Renal pelvis (tissue), 4 donors: ENCODE data around the gene SYT1. TPM values are rescaled to one million over a fixed set of nuclear protein-coding genes. Genes with fewer than 3 reads are reported as not detected.

ENCODE experiments used
- DNase-seq: peaks from one replicate; pipeline ENCODE4 v3.0.0-alpha.2; 2013
- polyA plus RNA-seq, 3 donors: library from polyadenylated mRNA; unstranded; fragments of 120-200 nt; gene quantifications; one replicate each; pipeline ENCODE4 v1.2.1, GENCODE V29; 2013; ENCODE audit not compliant: insufficient read length in 3 of 3

Gene SYT1
- polyA plus RNA-seq, 3 donors = 16.4 to 19.0 (median 17.3) TPM

DNA sequence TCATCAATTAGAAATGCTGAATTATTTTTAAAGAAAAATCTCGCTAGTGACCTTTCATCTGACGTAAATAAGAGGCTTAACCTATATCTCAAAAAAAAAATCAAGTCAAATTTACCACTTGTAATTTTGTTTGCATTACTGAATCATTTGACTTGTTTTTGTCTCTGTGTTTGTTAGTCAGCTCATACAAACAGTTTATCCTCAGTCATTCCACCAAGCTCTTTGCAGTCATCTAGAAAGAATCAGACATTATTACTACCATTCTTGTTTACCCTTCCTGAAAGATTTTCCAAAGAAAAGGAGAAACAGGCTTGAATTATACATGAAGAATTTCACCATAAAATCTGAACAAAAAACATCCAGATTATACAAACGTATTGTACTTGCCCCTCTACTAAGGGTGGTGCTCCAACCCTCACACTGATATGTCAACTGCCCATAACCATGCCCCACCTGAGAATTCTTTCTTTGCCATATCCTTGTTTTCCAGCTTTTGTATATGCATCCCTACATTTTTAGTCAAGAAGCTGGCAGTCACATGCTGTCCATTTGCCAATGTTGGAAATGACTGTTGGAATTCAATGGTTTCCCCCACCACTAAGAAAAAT, 569.0 kb downstream of the SYT1 start:
- no peak for DNase-seq

DNA sequence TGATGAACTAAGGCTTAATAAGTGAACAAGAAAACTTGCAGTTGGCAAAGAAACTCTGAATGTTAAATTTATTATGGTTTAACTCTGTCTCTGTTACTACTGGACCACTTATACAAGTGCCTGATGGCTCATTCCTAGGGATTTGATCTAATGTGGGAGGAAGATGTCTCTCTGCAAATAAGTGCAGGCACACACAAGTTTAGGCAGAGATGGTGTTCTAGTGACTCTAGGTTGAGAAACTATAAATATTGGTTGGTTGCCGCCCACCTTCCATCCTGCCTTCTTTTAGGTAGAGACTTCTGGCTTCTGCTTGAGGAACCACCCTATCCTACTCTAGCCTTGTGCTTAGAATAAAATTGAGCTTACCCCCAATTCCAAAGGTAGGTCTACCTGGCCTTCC, 570.0 kb downstream of the SYT1 start:
- no peak for DNase-seq

DNA sequence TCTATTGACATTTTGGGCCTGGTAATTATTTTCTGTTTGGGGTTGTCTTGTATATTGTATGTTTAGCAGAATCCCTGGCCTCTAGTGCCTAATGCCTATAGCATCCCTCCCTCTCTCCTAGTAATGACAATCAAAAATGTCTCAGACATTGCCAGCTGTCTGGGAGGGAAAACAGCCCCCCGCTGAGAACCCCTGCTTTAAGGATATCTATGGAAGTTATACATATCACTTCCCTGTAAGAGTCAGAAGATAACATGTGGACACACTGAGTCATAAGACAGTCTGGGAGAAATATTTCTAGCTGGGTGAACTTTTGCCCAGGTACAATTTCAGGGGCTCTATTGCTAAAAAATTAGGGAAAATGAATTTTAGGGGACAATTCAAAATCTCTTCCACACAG, 571.2 kb downstream of the SYT1 start:
- DNase-seq = no peak

DNA sequence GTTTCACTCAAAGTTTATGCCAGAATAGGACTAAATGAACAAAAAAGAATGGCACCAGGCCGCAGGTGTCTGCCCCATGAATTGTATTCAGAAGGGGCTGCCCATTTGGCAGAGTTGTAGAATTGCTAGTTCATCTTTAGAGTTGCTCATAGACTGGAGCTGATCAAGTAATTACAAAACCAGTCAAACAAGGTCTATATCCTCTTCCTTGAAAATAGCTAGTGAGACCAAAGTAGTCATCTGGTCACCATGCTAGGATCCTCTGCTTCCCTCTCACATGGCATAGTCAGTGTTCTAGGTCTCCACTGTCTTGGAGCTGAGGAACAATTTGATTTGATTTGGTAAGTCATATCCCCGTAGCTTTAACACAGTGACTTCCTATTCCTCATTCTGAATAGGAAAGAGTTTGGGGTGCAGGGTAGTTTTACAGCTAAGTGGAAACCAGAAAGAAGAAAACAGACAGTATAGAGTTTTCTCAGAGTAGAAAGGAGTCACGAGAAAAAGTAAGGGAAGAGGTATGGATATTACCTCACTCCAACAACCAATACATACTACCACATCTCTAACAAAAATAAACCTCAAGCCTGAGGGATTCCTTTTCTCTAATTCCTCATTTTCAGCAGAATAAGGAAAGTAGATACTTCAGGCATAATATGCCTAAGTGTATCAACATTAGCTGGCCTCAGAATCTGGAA, 574.1 kb downstream of the SYT1 start:
- DNase-seq = no peak

DNA sequence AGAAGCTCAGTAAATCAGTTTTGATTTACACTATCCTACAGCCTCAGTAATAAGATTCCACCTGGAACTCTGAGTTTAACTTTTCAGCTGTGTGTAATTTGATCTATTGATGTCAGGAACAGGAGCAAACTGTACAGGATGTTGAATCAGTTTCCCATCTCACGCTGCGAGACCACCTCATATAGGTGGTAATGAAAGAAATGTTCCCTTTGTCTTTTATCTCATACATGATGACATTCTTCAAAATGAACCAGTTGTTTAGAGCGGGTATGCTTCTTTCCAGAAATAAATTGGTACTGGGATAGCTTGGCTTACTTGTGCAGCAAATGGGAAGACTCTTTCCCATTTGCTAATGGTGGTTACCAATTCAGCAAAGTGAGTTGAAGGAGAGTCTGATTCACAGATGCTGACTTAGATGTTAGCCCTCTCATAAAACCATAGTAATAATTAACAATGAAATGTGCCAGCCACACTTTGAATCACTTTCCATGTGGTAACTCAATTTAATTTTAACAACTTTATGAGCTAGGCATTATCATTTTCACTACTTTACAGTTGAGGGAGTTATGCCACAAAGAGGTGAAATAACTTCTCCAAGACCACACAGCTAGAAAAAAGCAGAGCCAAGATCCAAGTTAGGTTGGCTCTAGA, 574.7 kb downstream of the SYT1 start:
- DNase-seq = no peak

DNA sequence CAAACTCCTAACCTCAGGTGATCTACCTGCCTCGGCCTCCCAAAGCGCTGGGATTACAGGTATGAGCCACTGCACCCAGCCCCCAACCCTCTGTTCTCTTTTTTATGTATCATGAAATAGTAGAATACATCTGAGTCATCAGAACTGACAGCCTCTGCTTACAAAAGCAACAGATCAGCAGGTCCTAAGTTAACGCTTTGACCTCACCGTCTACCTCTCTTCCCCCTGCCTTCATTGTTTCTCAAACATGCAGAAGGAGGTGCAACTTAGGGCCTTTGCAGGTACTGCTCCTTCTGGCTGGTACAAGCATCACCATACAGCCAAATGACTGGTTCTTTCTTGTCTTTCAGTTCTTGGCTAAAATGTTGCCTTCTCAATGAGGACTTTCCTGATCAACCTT, 577.0 kb downstream of the SYT1 start:
- no peak for DNase-seq

DNA sequence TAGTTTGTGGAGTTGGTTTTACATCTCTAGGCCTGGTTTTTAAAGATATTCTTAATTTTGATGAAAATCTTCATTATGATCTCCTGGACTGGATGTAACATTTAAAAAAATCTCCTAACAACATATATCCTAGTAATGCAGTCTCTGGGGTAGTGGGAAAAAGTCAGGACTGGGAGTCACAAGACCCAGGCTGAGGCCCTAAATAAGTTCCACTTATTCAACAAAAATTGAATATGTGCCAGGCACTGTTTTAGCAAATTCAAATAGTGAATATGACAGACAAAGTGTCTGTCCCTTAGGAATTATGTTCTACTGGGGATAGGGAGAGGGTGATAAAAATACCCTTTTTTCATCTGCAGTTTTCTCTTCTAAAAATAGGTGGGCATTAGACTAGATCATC, 577.8 kb downstream of the SYT1 start:
- no peak for DNase-seq

DNA sequence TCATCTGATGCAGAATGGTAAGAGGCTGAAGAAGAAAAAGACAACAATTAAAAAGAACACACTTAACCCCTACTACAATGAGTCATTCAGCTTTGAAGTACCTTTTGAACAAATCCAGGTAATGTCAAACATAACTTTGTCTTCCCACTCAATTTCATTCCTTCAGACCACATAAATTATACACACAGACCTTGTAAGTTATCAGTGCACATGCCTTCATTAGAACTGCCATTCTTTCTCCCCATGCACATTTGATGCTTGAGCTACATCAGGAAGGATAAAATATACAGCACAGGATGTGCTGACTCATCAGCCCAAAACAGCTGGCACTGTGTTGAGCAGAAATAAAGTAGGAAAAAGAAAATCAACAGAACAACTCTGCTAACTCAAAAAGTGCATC, 579.5 kb downstream of the SYT1 start:
- no peak for DNase-seq

DNA sequence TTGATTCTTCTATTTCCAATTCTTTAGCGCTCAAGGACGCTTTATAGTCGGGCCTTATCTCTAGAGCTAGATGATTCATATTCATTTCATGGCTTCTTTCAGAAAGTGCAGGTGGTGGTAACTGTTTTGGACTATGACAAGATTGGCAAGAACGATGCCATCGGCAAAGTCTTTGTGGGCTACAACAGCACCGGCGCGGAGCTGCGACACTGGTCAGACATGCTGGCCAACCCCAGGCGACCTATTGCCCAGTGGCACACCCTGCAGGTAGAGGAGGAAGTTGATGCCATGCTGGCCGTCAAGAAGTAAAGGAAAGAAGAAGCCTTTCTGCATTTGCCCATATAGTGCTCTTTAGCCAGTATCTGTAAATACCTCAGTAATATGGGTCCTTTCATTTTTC, 584.2 kb downstream of the SYT1 start:
- DNase-seq = no peak

DNA sequence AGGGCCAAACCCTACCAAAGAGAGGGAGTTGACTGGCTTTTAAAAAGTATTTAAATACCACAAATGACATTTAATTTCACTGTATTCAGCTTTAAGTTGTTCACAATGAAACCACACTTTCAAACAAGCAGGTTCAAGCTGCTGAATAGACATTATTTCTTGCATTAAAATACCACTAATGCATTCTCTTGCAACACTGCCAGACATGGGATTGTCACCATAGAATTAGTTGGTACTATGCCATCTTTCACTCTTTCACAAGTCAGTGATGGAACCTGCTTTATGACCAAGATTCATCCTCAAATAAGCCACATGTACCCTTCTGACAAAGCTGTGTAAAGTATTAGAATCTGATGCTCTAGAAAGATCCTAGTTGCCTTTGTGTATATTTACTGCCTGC, 586.8 kb downstream of the SYT1 start:
- no peak for DNase-seq

DNA sequence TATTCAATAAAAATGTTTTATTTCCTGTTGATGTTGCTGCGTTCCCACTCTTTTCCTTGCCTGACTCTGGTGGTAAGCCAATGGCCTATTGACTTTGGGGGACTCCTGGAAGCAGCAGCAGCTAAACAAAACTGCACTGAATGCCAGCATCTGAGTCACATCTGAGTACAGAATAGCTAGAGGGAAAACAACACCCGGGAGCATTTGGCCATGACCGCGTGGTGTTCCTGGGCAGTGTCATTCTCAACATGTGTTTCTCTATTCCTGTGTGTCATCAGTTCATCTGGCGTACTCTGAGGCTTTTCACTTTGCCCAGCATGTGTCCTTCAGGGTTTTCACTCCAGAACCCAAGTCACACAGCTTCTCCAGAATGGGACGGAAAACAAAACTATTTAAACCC, 587.4 kb downstream of the SYT1 start:
- DNase-seq = no peak

DNA sequence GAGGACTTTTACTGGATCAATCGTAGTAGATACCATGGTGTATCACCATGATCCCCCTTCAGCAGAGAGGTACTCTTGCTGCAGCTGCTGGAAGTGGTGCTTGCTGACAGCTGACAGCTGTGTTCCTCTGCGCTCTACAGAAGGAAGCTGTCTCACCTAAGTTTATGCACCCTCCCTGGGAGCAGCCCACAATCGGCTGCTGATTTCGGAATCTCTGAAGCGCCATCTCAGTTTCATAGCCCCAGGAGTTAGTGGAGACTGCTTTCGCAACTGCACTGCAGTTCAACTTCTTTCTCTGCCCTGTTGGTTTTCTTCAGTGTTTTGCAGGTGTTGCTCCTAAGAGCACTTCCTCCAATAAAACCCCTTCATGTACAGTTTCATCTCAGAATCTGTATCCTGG, 588.3 kb downstream of the SYT1 start:
- DNase-seq = no peak

DNA sequence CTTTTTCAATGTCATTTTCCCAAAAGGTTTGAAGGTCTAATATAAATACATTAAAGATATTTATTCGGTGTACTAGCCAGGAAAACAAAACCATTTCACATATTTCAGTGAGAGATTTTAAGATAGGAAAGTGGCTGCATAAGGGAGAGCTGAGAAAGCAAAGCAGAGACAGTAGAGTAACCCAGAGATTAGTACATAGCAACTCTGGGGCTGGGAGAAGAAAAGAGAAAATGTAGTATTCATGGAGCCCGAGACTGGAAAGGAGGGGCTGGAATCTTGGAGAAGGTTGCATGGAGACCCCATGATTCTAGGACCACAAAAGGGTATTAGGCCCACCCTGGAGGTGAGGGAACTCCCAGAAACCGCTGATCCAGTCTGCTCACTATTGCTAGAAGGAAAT, 589.2 kb downstream of the SYT1 start:
- no peak for DNase-seq

DNA sequence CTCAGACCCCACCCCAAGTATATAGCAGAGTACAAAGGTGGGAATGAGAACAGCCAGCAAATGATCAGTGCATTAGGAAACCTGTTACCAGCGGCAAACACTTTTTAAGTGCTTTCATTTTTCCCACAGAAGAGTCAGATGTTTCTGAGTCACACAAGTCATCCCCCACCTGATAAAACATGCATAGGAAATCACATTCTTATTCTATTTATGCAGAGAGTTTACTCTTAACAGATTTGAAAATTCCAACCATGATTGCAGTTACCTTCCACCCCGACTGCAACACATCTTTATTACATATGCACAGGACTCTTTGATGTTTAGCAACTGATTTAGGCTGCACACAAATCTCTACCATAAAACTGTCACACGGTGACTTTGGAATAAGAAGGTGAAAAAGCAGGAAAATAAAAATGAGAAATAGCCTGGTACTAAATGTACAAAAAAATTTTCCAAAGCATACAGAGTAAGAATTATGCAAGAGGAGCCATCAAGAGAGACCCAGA, 589.8 kb downstream of the SYT1 start:
- peak; percentile 84 for DNase-seq

DNA sequence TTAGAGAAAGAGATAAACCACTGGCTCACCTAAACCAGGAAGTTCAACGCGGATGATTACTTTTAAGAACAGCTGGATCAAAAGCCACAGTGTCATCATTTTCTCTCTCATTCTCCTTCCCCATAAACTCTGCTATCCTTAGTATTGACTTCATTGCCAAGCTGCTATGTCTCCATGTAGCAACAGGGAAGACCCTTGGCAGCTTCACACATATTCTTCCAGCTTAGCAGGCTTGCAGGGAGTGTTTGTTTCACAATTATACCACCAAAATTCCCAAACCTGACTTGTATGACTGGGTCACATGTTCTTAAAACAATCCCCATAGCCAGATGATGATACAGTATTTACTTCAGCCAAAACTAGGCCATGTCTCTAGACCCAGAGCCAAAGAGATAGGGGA, 590.7 kb downstream of the SYT1 start:
- no peak for DNase-seq

DNA sequence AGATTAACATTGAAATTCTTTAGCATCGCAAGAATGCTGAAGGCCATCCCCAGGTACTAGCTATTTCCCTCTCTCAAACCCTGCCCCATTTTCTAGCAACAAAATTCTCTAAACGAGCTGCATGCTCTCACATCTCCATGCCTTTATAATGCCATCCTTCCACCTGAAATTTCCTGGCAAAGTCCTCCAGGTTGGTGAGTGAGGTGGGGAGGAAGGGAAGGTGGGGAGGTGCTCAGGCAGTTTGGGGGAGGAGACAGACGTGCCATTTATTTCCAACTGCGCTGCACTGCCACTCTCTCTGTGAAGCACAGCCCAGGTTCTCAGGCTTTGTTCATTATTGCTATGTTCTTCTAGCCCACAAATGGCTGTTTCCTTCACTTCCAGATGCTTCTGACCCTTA, 617.7 kb downstream of the SYT1 start:
- DNase-seq = no peak

DNA sequence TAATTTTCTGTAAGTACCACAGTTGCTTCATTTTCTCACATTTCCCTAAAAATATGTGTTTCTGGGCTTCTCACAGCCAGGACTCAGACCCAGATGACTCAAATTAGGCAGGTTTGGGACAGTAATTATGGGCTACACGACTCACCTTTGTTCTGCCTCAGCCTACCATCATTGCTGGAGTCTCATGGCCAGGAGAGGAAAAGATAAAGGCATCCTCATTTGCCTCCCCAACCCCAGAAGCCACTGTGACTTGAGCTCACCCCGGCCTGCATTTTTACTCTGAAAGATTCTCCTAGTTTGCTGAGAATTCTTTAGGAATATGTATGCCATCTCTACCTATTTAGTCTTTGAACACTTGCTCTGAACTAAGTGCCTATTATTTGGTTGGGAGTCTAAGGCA, 618.3 kb downstream of the SYT1 start:
- no peak for DNase-seq

DNA sequence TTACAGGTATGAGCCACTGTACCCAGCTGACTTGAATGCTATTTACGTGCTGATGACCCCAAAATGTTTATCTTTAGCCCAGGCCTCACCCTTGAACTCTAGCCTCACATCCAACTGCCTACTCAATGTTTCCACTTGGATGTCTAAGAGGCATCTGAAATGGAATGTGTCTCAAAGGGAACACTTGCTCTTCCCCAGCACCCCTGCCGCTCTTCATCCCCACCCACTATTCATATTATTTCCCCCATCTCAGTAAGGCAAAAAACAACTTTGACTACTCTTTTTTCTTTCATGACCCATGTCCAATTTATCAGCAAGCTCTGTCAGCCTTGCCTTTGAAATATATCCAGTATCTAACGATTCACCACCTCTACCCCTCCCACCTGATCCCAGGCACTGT, 621.6 kb downstream of the SYT1 start:
- peak; percentile 5 for DNase-seq

DNA sequence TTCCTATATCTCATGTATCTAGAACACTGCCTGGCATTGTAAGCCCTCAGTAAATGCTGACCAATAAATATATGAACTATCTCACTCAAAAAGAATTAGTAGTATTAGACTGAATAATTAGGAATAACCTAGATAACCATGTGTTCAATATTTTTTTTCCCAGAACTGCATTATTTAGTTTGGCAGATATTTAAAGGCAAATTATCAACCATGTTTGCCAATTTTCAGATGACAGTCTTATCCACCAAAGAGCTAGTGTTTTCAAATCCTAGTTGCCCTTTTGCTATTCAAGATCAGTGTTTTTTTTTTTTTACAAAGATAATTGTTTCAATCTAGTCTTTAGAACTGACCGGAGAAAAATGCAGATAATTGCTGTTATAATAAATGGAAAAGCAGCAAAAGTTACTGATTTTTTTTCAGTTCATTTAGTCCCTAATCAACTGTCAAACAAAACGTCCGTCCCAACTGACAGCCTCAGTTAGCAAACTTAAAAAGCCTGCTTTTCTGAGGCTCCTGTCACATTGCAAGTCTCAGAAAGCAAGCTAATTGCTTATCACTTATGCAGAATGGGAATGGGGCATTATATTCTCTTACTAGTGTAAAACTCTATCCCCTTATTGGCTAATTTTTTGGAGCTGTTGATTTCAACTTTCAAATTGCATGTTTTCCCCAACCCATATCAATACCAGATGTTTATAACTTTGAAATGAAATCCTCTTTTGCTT, 623.0 kb downstream of the SYT1 start:
- DNase-seq = no peak
